GM19193 (cell line): ENCODE measurements around the gene LTBP2.

Experiments used
- POLR2A ChIP-seq: IDR thresholded peaks from 4 replicates; pipeline ENCODE4 v1.6.1; 2011; ENCODE audit not compliant: insufficient read depth, insufficient read length; ENCODE audit errors: extremely low read depth

LTBP2 gene

GRCh38 chr14:74592476-74593201 is 19.4 kb downstream of the LTBP2 start:
- no peak for TF ChIP-seq POLR2A

GRCh38 chr14:74591899-74592298 is 20.1 kb downstream of the LTBP2 start:
- TF ChIP-seq POLR2A = no peak

- TF ChIP-seq POLR2A = no peak
Observed at GRCh38 chr14:74591394-74591793, 20.6 kb downstream of the LTBP2 start.

DNA sequence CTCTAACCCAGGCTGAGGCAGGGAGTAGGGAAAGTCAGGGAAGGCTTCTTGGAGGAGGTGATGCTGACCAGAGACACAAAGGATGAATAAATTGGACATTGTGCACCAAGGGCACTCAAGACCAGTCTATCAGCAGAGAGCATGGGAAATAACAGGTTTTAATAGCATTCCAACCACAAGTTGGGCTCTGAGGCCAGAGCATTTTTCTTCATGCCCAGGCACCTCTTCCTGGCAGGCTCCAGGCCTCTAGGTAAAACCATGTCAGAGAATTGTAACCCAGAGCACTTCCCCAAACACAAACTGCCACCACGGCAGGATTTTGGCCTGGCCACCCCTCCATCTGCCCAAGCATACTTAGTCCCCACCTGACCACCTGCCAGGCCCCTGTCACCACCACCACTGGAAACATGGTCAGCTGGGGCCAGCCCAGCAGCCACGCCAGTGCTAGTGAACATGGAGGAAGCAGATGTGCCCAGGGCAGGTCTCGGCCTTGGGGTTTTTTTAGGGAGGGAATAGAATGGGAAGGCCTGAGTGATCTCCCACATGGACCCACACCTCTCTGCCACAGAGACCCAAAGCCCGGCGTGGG is 22.7 kb downstream of the LTBP2 start:
- TF ChIP-seq POLR2A = no peak

- no peak for TF ChIP-seq POLR2A
Observed at GRCh38 chr14:74587363-74587707, 24.7 kb downstream of the LTBP2 start.

DNA sequence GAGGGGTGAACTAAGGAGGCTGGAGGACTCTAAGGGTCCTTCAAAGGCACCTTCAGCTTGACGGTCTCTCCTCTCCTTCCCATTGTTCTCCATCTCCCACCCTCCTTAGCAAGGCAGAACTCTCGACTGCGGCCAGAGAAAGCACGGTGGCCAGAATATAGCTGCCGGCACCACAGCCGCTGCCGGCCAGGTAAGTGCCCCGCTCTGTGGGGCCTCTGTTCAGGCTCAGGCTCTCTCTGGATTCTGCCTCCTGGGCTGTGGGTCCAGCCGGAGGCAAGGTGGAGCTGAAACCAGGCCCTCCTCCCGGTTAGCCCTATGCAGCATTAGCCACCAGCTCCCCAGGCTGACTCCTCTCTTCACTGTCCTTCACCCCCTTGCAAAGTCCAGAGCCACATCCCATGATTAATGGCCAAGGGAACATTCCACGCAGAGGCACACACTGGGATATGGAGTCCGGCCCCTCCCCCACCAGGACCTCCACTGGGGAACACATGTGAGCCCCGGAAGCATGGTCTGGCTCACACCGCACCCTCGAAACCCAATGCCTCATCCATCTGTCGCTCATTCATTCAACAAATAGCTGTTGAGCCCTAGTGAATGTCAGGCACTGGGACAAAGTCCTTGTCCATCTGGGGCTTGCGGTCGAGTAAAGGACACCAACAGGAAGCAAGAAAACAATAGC is 25.2 kb downstream of the LTBP2 start:
- no peak for TF ChIP-seq POLR2A

DNA sequence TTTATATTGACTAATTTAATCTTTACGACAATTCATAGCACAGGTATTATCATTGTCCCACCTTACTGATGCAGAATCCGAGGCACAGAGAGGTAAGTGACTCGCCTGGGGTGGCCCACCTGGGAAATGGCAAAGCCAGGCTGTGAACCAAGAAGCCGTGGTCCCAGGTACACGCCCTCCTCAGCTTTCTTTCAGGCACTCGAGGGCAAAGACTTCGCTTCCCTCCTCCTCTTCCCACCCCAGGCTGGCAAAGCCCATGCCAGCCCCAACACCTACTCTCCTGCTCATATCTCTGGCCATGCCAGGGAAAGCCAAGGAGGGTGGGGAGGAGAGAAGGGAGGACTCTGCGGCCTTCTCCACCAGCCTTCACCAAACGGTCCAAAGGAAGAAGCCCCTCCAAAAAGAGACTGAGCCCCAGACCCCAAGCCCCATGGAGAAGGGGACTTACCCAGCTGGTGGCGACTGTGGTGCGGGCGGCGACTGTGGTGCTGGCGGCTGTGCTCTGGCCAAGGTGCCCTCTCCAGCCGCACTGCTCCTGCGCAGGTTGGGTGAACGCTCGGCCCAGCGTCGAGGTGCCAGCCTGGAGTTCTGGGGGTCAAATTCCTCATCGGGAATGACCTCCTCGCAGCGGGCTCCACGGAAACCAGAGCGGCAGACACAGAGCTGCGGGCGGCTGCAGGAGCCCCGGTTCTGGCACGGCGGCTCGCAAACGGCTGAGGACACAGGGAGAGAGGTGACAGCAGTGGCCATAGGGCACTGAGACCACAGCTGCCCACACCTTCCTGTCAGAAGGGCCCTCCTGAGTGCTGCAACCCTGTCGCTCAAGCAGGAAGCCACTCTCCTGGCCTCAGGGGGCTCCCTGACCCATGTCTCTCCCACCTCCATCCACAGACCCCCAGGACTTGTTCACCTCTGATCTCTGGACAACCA is 26.4 kb downstream of the LTBP2 start:
- TF ChIP-seq POLR2A = no peak

GRCh38 chr14:74584951-74585350 is 27.1 kb downstream of the LTBP2 start:
- TF ChIP-seq POLR2A = no peak

- no peak for TF ChIP-seq POLR2A
Observed at GRCh38 chr14:74583689-74584434, 28.2 kb downstream of the LTBP2 start.

- no peak for TF ChIP-seq POLR2A
Observed at GRCh38 chr14:74582910-74583581, 29.0 kb downstream of the LTBP2 start.

- TF ChIP-seq POLR2A = no peak
Observed at GRCh38 chr14:74580275-74580672, 31.8 kb downstream of the LTBP2 start.

DNA sequence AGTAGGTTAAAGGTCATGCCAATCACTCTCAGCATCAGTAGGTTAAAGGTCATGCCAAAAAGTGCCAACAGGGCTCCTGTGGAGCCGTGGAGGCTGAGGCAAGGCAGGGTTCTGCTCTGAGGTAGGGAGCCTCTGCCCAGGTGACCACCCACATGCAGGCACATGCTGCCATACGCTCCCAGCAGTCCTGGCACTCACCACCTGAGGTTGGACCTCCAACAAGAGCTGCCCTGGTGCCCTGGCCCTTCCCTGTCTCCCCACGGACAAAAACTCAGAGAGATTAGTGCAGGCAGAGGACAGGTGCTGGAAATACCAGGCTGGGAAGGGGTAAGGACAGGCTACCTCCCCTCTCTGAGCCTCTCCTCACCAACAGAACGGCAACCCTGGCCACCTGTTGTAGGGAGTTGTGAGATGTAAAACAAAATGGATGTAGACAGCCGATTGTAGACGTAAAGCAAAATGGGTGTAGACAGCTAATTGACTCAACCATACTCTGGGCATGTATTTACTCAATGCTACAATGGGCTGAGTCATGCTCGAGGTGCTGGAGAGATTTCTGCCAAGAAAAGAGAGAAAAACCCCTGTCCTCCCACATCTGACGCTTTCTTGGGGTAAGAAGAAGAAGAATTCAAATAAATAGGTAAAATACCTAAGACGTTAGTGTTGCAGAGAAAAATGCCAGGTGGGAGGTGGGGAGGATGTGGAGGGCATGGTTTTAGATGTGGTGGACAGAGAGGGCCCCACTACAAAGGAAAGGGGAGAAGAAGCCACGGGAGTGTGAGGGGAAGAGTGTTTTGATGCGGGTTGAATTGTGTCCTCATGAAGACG is 32.4 kb downstream of the LTBP2 start:
- no peak for TF ChIP-seq POLR2A

DNA sequence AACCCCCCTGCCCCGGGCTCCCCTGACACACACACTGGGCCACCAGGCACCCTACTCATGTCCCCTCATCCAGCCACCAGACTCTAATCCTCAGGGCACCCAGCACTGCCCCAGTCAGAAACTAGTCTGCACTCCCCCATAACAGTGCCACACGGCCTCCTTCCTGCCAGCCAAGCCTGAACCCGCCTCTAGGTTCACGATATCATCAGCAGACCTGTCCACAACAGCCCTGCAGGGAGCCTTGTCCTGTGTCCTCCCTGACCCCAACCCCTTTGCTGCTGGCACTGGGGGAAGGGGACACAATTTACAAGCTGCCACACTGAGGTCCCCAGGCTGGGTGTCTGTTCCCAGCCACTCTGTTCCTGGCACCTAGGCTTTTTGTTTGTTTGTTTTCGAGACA is 33.6 kb downstream of the LTBP2 start:
- TF ChIP-seq POLR2A = no peak
